Measurements from ENCODE around the gene HOXA10.

DNA sequence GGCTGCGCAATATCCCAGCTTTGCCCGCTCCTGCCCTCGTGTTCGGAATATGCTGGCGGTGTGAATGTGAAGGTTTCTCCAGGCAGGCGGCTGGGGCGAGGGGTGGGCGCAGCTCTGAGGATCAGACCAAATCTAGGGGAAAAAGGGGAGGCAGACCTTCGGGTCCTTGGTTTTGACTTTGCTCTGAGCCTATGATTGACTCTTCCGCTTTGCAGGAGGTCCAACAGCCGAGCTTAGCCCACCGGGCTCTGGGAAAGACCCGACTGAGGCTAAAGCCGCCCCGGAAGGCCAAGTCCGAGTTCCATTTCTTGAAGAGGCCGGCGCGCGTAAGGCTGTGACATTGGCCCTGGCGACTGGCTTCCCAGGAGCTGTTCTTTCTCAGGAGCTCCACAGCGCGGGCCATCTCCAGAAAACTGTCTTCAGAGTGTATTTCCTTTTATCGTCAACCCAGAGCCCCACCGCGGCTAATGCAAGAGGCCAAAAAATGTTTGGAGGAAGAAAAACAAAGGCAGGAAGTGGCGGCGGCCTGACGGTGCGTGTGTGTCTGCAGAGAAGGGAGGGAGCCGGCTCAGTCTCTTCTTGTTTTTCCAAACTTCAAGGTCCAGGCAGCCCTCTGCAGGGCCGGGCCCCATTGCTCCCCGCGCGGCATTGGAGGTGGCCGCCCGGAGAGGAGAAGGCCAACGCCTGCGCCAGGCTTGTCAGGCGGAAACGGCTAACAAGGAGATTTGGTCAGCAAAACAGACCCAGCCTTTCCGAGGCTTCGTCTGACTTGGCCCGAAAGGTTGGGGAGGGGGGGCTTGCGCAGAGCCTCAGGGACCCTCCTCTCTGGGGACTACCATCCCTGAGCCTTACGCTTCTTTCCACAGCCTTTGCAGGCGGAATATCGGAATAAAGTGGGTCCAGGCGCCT lies 14.5 kb upstream of the HOXA10 start:
- no peak for TF ChIP-seq ZNF565 (CRISPR knock-in tag; conservative IDR thresholded peaks at IDR 0.05; ENCODE audit: low read depth)
- TF ChIP-seq, protein P1, sequence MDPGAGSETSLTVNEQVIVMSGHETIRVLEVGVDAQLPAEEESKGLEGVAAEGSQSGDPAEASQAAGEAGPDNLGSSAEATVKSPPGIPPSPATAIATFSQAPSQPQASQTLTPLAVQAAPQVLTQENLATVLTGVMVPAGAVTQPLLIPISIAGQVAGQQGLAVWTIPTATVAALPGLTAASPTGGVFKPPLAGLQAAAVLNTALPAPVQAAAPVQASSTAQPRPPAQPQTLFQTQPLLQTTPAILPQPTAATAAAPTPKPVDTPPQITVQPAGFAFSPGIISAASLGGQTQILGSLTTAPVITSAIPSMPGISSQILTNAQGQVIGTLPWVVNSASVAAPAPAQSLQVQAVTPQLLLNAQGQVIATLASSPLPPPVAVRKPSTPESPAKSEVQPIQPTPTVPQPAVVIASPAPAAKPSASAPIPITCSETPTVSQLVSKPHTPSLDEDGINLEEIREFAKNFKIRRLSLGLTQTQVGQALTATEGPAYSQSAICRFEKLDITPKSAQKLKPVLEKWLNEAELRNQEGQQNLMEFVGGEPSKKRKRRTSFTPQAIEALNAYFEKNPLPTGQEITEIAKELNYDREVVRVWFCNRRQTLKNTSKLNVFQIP (CRISPR knock-in tag; IDR thresholded peaks at IDR 0.05; ENCODE audit: borderline replicate concordance, low read depth), result no peak
- TF ChIP-seq ZFP3 (CRISPR knock-in tag; IDR thresholded peaks at IDR 0.05), result no peak
